Effector memory CD4-positive, alpha-beta T cell (primary cell): ENCODE measurements around the gene DHCR7.

Source experiments
- DNase-seq, 3 donors: peaks; one replicate each; pipeline ENCODE4 v3.0.0-alpha.2; 2020
- H3K27ac ChIP-seq: 2 replicates; pipeline ENCODE4 v1.7.0; 2013; ENCODE audit warnings: mild to moderate bottlenecking, low read length, moderate library complexity; ENCODE audit not compliant: insufficient read depth, poor library complexity, severe bottlenecking
- H3K27me3 ChIP-seq: replicated peaks from 2 replicates; pipeline ENCODE4 v1.7.0; 2013; ENCODE audit warnings: mild to moderate bottlenecking, low read length; ENCODE audit not compliant: insufficient read depth, control insufficient read depth, poor library complexity, severe bottlenecking
- H3K36me3 ChIP-seq: 2 replicates; pipeline ENCODE4 v1.7.0; 2013; ENCODE audit warnings: mild to moderate bottlenecking, low read length, moderate library complexity; ENCODE audit not compliant: control insufficient read depth, insufficient read depth
- H3K4me1 ChIP-seq: 2 replicates; pipeline ENCODE4 v1.7.0; 2013; ENCODE audit warnings: low read length, mild to moderate bottlenecking; ENCODE audit not compliant: control insufficient read depth, insufficient read depth, poor library complexity, severe bottlenecking
- H3K4me3 ChIP-seq: 2 replicates; pipeline ENCODE4 v1.7.0; 2013; ENCODE audit warnings: low read length, low read depth, mild to moderate bottlenecking; ENCODE audit not compliant: insufficient read depth, poor library complexity, severe bottlenecking
- H3K9me3 ChIP-seq: 2 replicates; pipeline ENCODE4 v1.7.0; 2013; ENCODE audit warnings: mild to moderate bottlenecking, low read length, moderate library complexity; ENCODE audit not compliant: control insufficient read depth

Gene DHCR7

GRCh38 chr11:71418643-71419042 lies 29.6 kb downstream of the DHCR7 start:
- H3K36me3 ChIP-seq = no peaks in the 10 kb centered on the region
- no peak for DNase-seq
- H3K9me3 ChIP-seq = no peaks in the 10 kb centered on the region
- H3K27ac ChIP-seq = no peak overlapping the region
- no peaks in the 10 kb centered on the region for H3K27me3 ChIP-seq
- H3K4me3 ChIP-seq = no peak overlapping the region
- no peaks in the 10 kb centered on the region for H3K4me1 ChIP-seq

DNA sequence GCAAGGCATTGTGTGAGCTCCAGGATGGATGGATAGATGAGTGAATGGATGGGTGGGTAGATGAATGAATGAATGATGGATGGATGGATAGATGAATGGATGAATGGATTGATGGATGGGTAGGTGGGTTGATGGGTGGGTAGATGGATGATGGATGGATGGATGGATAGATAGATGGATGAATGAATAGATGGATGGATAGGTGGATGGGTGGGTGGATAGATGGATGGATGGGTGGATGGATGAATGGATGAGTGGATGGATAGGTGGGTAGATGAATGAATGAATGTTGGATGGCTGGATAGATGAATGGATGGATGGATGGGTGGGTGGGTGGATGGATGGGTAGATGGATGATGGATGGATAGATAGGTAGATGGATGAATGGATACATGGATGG lies 33.5 kb downstream of the DHCR7 start:
- Histone ChIP-seq H3K27me3 (no peaks in the 10 kb centered on the region), H3K4me3 (no peak overlapping the region), H3K9me3 (no peaks in the 10 kb centered on the region), H3K36me3 (no peaks in the 10 kb centered on the region), H3K4me1 (no peaks in the 10 kb centered on the region), H3K27ac (no peak overlapping the region)
- no peak for DNase-seq

DNA sequence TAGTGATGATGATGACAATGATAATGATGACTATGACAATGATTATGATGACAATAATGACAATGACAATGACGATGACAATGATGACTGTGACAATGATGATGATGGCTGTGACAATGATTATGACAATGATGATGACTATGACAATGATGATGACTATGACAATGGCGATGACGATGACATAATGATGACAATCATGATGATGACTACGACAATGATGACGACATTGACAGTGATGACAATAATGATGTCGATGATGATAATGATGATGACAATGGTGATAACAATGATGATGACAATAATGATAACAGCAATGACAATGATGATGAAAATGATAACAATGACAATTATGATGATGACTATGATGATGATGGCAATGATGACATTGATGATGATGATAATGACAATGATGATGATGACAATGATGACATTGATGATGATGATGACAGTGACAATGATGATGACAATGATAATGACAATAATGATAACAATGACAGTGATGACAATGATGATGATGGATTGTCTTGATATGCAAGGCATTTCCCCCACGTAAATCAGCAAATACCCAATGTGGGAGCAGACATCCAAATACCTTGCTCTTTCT lies 37.7 kb downstream of the DHCR7 start:
- Histone ChIP-seq H3K27me3 (no peaks in the 10 kb centered on the region), H3K27ac (no peak overlapping the region), H3K36me3 (no peaks in the 10 kb centered on the region), H3K9me3 (no peaks in the 10 kb centered on the region), H3K4me3 (no peak overlapping the region), H3K4me1 (no peaks in the 10 kb centered on the region)
- no peak for DNase-seq

- Histone ChIP-seq H3K9me3 (no peaks in the 10 kb centered on the region), H3K36me3 (no peaks in the 10 kb centered on the region), H3K27ac (no peak overlapping the region), H3K27me3 (no peaks in the 10 kb centered on the region), H3K4me3 (no peak overlapping the region), H3K4me1 (no peaks in the 10 kb centered on the region)
- DNase-seq = no peak
Measured at GRCh38 chr11:71408826-71409225, 39.4 kb downstream of the DHCR7 start.

DNA sequence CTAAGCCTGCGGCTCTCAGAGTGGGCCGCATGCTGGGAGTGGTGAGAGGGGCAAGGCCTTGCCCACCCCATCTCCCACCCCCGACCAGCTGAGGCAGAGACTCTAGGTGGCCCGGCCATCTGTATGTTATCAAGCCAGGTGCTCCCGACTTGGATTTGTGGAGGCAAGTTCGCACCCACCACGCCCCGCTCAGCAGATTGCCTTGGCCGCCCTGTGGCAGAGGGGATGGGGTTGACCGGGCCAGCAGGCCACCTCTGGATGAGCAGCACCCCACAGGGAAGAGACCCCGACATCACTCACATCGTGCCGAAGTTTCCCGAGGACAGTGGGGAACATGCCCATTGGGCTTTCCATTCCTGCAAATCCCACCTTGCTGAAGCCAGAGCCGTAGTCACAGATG lies 40.8 kb downstream of the DHCR7 start:
- Histone ChIP-seq H3K9me3 (no peaks in the 10 kb centered on the region), H3K36me3 (no peaks in the 10 kb centered on the region), H3K27me3 (no peaks in the 10 kb centered on the region), H3K4me1 (no peaks in the 10 kb centered on the region), H3K4me3 (no peak overlapping the region), H3K27ac (no peak overlapping the region)
- no peak for DNase-seq

DNA sequence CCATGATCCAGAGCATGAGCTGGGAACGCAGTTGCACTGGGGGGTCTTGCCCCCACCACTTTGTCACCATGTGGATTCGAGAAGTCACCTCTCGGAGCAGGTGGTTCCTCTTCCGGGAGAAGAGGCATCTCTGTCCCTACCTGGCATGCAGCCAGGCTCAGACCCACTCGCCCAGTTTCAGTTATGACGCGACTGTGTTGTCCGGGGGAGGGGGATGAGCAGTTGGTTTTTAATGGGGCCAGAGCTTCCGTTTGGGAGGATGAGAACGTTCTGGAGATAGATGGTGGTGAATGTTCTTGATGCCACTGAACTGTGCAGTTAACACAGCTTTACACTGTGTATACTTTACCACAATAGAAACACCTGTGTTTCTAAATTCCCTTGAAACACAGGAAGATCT lies 41.5 kb downstream of the DHCR7 start:
- DNase-seq = no peak
- H3K27me3 ChIP-seq = no peaks in the 10 kb centered on the region
- no peak overlapping the region for H3K27ac ChIP-seq
- no peaks in the 10 kb centered on the region for H3K36me3 ChIP-seq
- no peaks in the 10 kb centered on the region for H3K9me3 ChIP-seq
- H3K4me1 ChIP-seq = no peaks in the 10 kb centered on the region
- no peak overlapping the region for H3K4me3 ChIP-seq

DNA sequence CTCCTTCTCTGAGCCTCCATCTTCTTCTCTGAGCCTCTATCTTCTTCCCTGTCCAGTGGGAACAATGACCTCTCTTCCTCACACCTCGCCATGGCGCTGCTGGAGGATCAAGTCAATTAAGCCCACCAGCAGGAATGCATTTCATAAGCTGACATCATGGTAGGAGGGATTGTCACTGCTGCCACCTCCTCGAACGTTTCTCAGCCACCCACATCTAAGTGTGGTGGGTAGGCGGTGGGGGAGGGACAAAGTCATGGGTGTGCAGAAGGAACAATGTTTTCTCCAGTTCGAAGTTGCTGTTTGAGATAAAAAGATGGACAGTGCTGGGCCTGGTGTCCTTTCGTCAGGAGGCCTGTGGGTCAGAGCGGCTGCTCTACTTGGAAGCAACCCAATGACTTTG lies 44.0 kb downstream of the DHCR7 start:
- Histone ChIP-seq H3K27me3 (no peaks in the 10 kb centered on the region), H3K9me3 (no peaks in the 10 kb centered on the region), H3K4me1 (no peaks in the 10 kb centered on the region), H3K36me3 (no peaks in the 10 kb centered on the region), H3K27ac (no peak overlapping the region), H3K4me3 (no peak overlapping the region)
- DNase-seq = no peak

DNA sequence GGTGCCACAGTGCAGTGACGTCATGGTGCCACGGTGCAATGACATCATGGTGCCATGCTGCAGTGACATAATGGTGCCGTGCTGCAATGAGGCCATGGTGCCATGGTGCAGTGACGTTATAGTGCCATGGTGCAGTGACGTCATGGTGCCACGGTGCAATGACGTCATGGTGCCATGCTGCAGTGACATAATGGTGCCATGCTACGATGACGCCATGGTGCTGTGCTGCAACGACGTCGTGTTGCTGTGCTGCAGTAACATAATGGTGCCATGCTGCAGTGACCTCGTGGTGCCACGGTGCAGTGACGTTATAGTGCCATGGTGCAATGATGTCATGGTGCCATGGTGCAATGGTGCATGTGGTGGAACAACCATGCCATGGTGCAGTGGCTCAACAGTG lies 45.3 kb downstream of the DHCR7 start:
- DNase-seq = no peak
- H3K4me1 ChIP-seq = no peaks in the 10 kb centered on the region
- no peaks in the 10 kb centered on the region for H3K9me3 ChIP-seq
- H3K36me3 ChIP-seq = no peaks in the 10 kb centered on the region
- no peaks in the 10 kb centered on the region for H3K27me3 ChIP-seq
- no peak overlapping the region for H3K4me3 ChIP-seq
- H3K27ac ChIP-seq = no peak overlapping the region

DNA sequence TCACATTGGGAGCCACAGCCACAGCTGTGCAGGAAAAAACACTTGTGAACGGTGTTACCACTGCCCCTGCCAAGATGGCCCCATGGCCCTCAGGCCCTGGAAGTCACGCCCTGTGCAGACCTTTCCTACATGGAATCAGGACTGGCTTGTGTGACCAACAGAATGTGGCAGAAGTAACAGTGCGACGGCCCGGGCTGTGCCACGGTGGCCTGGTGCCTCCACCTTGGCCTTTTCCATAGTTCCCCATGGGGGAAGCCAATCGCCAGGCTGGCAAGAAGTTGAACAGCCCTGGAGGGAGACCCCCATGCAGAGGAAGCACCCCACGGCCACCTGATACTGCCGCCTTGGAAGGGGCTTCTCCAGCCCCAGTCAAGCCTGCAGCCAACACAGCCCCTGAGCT lies 48.0 kb downstream of the DHCR7 start:
- Histone ChIP-seq H3K36me3 (no peaks in the 10 kb centered on the region), H3K4me3 (no peak overlapping the region), H3K27ac (no peak overlapping the region), H3K27me3 (no peaks in the 10 kb centered on the region), H3K4me1 (no peaks in the 10 kb centered on the region), H3K9me3 (no peaks in the 10 kb centered on the region)
- DNase-seq = no peak

- Histone ChIP-seq H3K4me1 (no peaks in the 10 kb centered on the region), H3K4me3 (no peak overlapping the region), H3K36me3 (no peaks in the 10 kb centered on the region), H3K27ac (no peak overlapping the region), H3K27me3 (no peaks in the 10 kb centered on the region), H3K9me3 (no peaks in the 10 kb centered on the region)
- no peak for DNase-seq
Measured at GRCh38 chr11:71399341-71399740, 48.9 kb downstream of the DHCR7 start.

- no peak overlapping the region for H3K27ac ChIP-seq
- no peak for DNase-seq
- no peaks in the 10 kb centered on the region for H3K4me1 ChIP-seq
Measured at GRCh38 chr11:71397961-71398360, 50.2 kb downstream of the DHCR7 start.

More at GRCh38 chr11:71397961-71398360, 50.2 kb downstream of the DHCR7 start:
- Histone ChIP-seq H3K36me3 (no peaks in the 10 kb centered on the region), H3K9me3 (no peaks in the 10 kb centered on the region), H3K27me3 (no peaks in the 10 kb centered on the region), H3K4me3 (no peak overlapping the region)
